Karpas-422 (cell line): ENCODE data around the gene CFHR3. TPM values are rescaled to one million over a fixed set of nuclear protein-coding genes. Genes with fewer than 3 reads are reported as not detected.
"Not testable (repeated sequence)": the region's sequence is repeated elsewhere in the genome, so short reads cannot be mapped to it uniquely, and the experiment has no call there.

Experiments
- DNase-seq: peaks from one replicate; pipeline ENCODE4 v3.0.0-alpha.2; 2015
- H2AFZ ChIP-seq: fragments of 200-600 bp; sonication (generic); 2 replicates; pipeline ENCODE4 v1.6.1; 2014; ENCODE audit warnings: antibody characterized with exemption, low read length, mixed read lengths
- H3K27ac ChIP-seq: fragments of 200-600 bp; sonication (generic); 2 replicates; pipeline ENCODE4 v1.5.1; 2014; ENCODE audit warnings: mild to moderate bottlenecking, low read length, moderate library complexity
- H3K27me3 ChIP-seq: fragments of 200-600 bp; sonication (generic); 2 replicates; pipeline ENCODE4 v1.6.1; 2014; ENCODE audit warnings: low read length, mixed read lengths
- H3K36me3 ChIP-seq: fragments of 200-600 bp; sonication (generic); 2 replicates; pipeline ENCODE4 v1.6.1; 2014; ENCODE audit warnings: low read length, mixed read lengths; ENCODE audit not compliant: insufficient read depth
- H3K4me1 ChIP-seq: fragments of 200-600 bp; sonication (generic); 2 replicates; pipeline ENCODE4 v1.6.1; 2014; ENCODE audit warnings: mild to moderate bottlenecking, low read length, mixed read lengths
- H3K4me2 ChIP-seq: fragments of 200-600 bp; sonication (generic); 2 replicates; pipeline ENCODE4 v1.6.1; 2014; ENCODE audit warnings: low read length, low read depth, mild to moderate bottlenecking; ENCODE audit not compliant: poor library complexity, severe bottlenecking
- H3K4me3 ChIP-seq: fragments of 200-600 bp; sonication (generic); 2 replicates; pipeline ENCODE4 v1.5.1; 2014; ENCODE audit warnings: mild to moderate bottlenecking, antibody characterized with exemption, low read length, mixed read lengths
- H3K79me2 ChIP-seq: fragments of 200-600 bp; sonication (generic); 2 replicates; pipeline ENCODE4 v1.6.1; 2014; ENCODE audit warnings: mild to moderate bottlenecking, low read length, mixed read lengths
- H3K9ac ChIP-seq: fragments of 200-600 bp; sonication (generic); 2 replicates; pipeline ENCODE4 v1.6.0; 2014; ENCODE audit warnings: low read length
- H3K9me2 ChIP-seq: fragments of 200-600 bp; sonication (generic), shearing (Covaris generic); replicated peaks from 2 replicates; pipeline ENCODE4 v1.6.0; 2014; ENCODE audit warnings: mild to moderate bottlenecking, low read length, moderate library complexity; ENCODE audit not compliant: insufficient read depth
- H3K9me3 ChIP-seq: fragments of 300-700, 200-600 bp; sonication (generic); 2 replicates; pipeline ENCODE4 v1.6.1; 2014; ENCODE audit warnings: low read length, mixed read lengths
- H4K20me1 ChIP-seq: fragments of 200-600 bp; sonication (generic); 2 replicates; pipeline ENCODE4 v1.6.1; 2014; ENCODE audit warnings: mild to moderate bottlenecking, antibody characterized with exemption, low read length, low read depth; ENCODE audit not compliant: insufficient read depth
- total RNA-seq: library from RNA; depleted of rRNA; stranded (reverse); fragments of >200 nt; shearing (Covaris generic); gene quantifications from 2 replicates; pipeline ENCODE4 v1.2.3, GENCODE V29; 2014; ENCODE audit warnings: low replicate concordance

The CFHR3 gene
- total RNA-seq, 1 experiment from 2014 or later: not detected

- not testable (repeated sequence) for H3K9me3 ChIP-seq, H3K27me3 ChIP-seq, H4K20me1 ChIP-seq, H3K4me1 ChIP-seq, H2AFZ ChIP-seq, H3K9me2 ChIP-seq, H3K36me3 ChIP-seq, DNase-seq, H3K79me2 ChIP-seq, H3K27ac ChIP-seq, H3K4me3 ChIP-seq, H3K4me2 ChIP-seq, H3K9ac ChIP-seq
These were observed 4.8 kb upstream of the CFHR3 start for GRCh38 chr1:196769823-196770222.

GRCh38 chr1:196773713-196774112 lies 927 bp upstream of the CFHR3 start:
- Histone ChIP-seq H2AFZ (no peak overlapping the region), H3K4me2 (no peak overlapping the region), H3K79me2 (no peaks in the 10 kb centered on the region), H3K27me3 (no peaks in the 10 kb centered on the region), H3K9ac (no peak overlapping the region), H3K4me1 (no peaks in the 10 kb centered on the region), H3K4me3 (no peak overlapping the region), H4K20me1 (no peaks in the 10 kb centered on the region), H3K36me3 (no peaks in the 10 kb centered on the region), H3K27ac (no peak overlapping the region), H3K9me3 (no peaks in the 10 kb centered on the region), H3K9me2 (no peaks in the 10 kb centered on the region)
- DNase-seq: no peak

- H3K9ac ChIP-seq: no peak overlapping the region
- no peaks in the 10 kb centered on the region for H4K20me1 ChIP-seq
- H3K27me3 ChIP-seq: no peaks in the 10 kb centered on the region
- H2AFZ ChIP-seq: no peak overlapping the region
- DNase-seq: no peak
- H3K4me2 ChIP-seq: no peak overlapping the region
- no peaks in the 10 kb centered on the region for H3K4me1 ChIP-seq
- H3K9me2 ChIP-seq: no peaks in the 10 kb centered on the region
- H3K9me3 ChIP-seq: no peaks in the 10 kb centered on the region
- H3K79me2 ChIP-seq: no peaks in the 10 kb centered on the region
- no peaks in the 10 kb centered on the region for H3K36me3 ChIP-seq
- no peak overlapping the region for H3K27ac ChIP-seq
- no peak overlapping the region for H3K4me3 ChIP-seq
These were observed 465 bp upstream of the CFHR3 start for GRCh38 chr1:196774175-196774574.

GRCh38 chr1:196777603-196778002 lies 3.0 kb downstream of the CFHR3 start:
- Histone ChIP-seq H4K20me1 (no peaks in the 10 kb centered on the region), H3K4me3 (no peak overlapping the region), H3K27me3 (no peaks in the 10 kb centered on the region), H3K27ac (no peak overlapping the region), H3K4me1 (no peaks in the 10 kb centered on the region), H3K9me2 (no peaks in the 10 kb centered on the region), H3K36me3 (no peaks in the 10 kb centered on the region), H3K9ac (no peak overlapping the region), H3K4me2 (no peak overlapping the region), H2AFZ (no peak overlapping the region), H3K9me3 (no peaks in the 10 kb centered on the region), H3K79me2 (no peaks in the 10 kb centered on the region)
- DNase-seq: no peak

GRCh38 chr1:196779093-196779492 lies 4.5 kb downstream of the CFHR3 start:
- H3K27me3 ChIP-seq: no peaks in the 10 kb centered on the region
- no peak overlapping the region for H3K9ac ChIP-seq
- DNase-seq: no peak
- H2AFZ ChIP-seq: no peak overlapping the region
- H3K9me2 ChIP-seq: no peaks in the 10 kb centered on the region
- H3K4me3 ChIP-seq: no peak overlapping the region
- H3K9me3 ChIP-seq: no peaks in the 10 kb centered on the region
- no peaks in the 10 kb centered on the region for H4K20me1 ChIP-seq
- H3K79me2 ChIP-seq: no peaks in the 10 kb centered on the region
- H3K4me2 ChIP-seq: no peak overlapping the region
- no peaks in the 10 kb centered on the region for H3K4me1 ChIP-seq
- H3K27ac ChIP-seq: no peak overlapping the region
- H3K36me3 ChIP-seq: no peaks in the 10 kb centered on the region

- not testable (repeated sequence) for H3K79me2 ChIP-seq, H3K27me3 ChIP-seq, H4K20me1 ChIP-seq, DNase-seq, H3K9me2 ChIP-seq, H3K4me2 ChIP-seq, H2AFZ ChIP-seq, H3K27ac ChIP-seq, H3K9ac ChIP-seq, H3K36me3 ChIP-seq, H3K9me3 ChIP-seq, H3K4me1 ChIP-seq, H3K4me3 ChIP-seq
These were observed 16.6 kb downstream of the CFHR3 start for GRCh38 chr1:196791252-196791651.

- not testable (repeated sequence) for H3K4me2 ChIP-seq, H3K27me3 ChIP-seq, H3K27ac ChIP-seq, H4K20me1 ChIP-seq, H3K4me3 ChIP-seq, H3K36me3 ChIP-seq, H2AFZ ChIP-seq, H3K79me2 ChIP-seq, H3K9me2 ChIP-seq, H3K9me3 ChIP-seq, H3K4me1 ChIP-seq, DNase-seq, H3K9ac ChIP-seq
These were observed 19.5 kb downstream of the CFHR3 start for GRCh38 chr1:196794103-196794502.

GRCh38 chr1:196797891-196798290 lies 23.3 kb downstream of the CFHR3 start:
- no peak overlapping the region for H2AFZ ChIP-seq
- no peak overlapping the region for H3K27ac ChIP-seq
- no peak for DNase-seq

GRCh38 chr1:196801920-196802319 lies 27.3 kb downstream of the CFHR3 start:
- not testable (repeated sequence) for H4K20me1 ChIP-seq, DNase-seq, H3K4me3 ChIP-seq, H3K27me3 ChIP-seq, H3K4me2 ChIP-seq, H2AFZ ChIP-seq, H3K9me2 ChIP-seq, H3K9me3 ChIP-seq, H3K4me1 ChIP-seq, H3K27ac ChIP-seq, H3K36me3 ChIP-seq, H3K79me2 ChIP-seq, H3K9ac ChIP-seq

More at GRCh38 chr1:196797891-196798290, 23.3 kb downstream of the CFHR3 start:
- H3K4me1 ChIP-seq: no peaks in the 10 kb centered on the region
- no peaks in the 10 kb centered on the region for H3K9me2 ChIP-seq
- no peaks in the 10 kb centered on the region for H3K79me2 ChIP-seq
- H3K27me3 ChIP-seq: no peaks in the 10 kb centered on the region
- no peaks in the 10 kb centered on the region for H4K20me1 ChIP-seq
- no peak overlapping the region for H3K9ac ChIP-seq
- no peaks in the 10 kb centered on the region for H3K9me3 ChIP-seq
- no peak overlapping the region for H3K4me3 ChIP-seq
- H3K36me3 ChIP-seq: no peaks in the 10 kb centered on the region
- H3K4me2 ChIP-seq: no peak overlapping the region
